PC-3 (cell line): ENCODE data around the gene GNL2.

Source experiments
- CTCF ChIP-seq: fragments of 300-600 bp; sonication (generic); conservative IDR thresholded peaks from 2 replicates; pipeline ENCODE4 v1.5.1; 2017; ENCODE audit warnings: antibody characterized with exemption, low read depth, mild to moderate bottlenecking, low read length
- EZH2 ChIP-seq: fragments of 300-600 bp; sonication (generic); IDR thresholded peaks from one replicate; pipeline ENCODE4 v1.6.1; 2017; ENCODE audit warnings: antibody characterized with exemption, mild to moderate bottlenecking, low read length; ENCODE audit not compliant: unreplicated experiment
- EZH2phosphoT487 ChIP-seq: fragments of 300-600 bp; sonication (generic); IDR thresholded peaks from 2 replicates; pipeline ENCODE4 v1.6.1; 2018; ENCODE audit warnings: mild to moderate bottlenecking, antibody characterized with exemption, low read length, borderline replicate concordance

GRCh38 chr1:37517569-37517968, 78.2 kb downstream of the GNL2 start:
- no peak for TF ChIP-seq EZH2phosphoT487
- TF ChIP-seq CTCF: no peak
- TF ChIP-seq EZH2: no peak
